ENCODE results near the gene FIGN. TPM values are rescaled to one million over a fixed set of nuclear protein-coding genes. Genes with fewer than 3 reads are reported as not detected.

The FIGN gene
- total RNA-seq, 1 donor from 2014 or later = 5.8 TPM

DNA sequence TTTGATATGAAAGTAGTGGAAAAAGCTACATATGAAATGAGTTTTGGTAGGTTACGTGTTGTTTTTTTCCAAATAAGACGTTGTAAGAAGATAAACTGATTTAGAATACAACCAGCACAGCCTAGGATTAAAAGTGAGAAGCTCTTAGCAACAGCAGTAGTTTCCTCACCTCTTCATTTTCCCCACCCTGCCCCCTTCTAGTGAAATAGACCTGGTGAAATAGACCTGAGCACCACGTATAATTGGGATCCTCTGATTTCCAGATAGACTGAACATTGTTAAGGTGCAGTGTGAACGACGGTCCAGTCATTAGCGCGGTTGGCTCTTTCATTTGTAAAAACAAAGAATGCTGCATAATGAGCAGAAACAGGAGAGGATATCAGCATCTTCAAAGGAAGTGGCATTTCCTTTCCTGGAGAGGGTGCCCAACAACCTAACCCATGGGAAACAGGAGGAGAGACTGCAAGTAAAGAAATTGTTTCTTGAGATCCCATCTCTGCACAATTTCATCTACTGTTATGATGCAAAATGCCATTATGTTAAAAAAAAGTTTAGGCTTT is 114.3 kb downstream of the FIGN start:
- H3K36me3 ChIP-seq = no peaks in the 10 kb centered on the region
- no peak overlapping the region for H3K4me3 ChIP-seq
- no peak overlapping the region for H3K27ac ChIP-seq
- intact Hi-C loops (cut with DNase I) = no loop called here
- H3K9me3 ChIP-seq = no peaks in the 10 kb centered on the region
- H3K27me3 ChIP-seq (ENCODE audit: low read depth) = no peaks in the 10 kb centered on the region
- ATAC-seq (no peak), DNase-seq (no peak)
- TF ChIP-seq, protein P1, sequence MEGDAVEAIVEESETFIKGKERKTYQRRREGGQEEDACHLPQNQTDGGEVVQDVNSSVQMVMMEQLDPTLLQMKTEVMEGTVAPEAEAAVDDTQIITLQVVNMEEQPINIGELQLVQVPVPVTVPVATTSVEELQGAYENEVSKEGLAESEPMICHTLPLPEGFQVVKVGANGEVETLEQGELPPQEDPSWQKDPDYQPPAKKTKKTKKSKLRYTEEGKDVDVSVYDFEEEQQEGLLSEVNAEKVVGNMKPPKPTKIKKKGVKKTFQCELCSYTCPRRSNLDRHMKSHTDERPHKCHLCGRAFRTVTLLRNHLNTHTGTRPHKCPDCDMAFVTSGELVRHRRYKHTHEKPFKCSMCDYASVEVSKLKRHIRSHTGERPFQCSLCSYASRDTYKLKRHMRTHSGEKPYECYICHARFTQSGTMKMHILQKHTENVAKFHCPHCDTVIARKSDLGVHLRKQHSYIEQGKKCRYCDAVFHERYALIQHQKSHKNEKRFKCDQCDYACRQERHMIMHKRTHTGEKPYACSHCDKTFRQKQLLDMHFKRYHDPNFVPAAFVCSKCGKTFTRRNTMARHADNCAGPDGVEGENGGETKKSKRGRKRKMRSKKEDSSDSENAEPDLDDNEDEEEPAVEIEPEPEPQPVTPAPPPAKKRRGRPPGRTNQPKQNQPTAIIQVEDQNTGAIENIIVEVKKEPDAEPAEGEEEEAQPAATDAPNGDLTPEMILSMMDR (IDR thresholded peaks at IDR 0.05) = no peak
- H3K4me1 ChIP-seq = no peaks in the 10 kb centered on the region

DNA sequence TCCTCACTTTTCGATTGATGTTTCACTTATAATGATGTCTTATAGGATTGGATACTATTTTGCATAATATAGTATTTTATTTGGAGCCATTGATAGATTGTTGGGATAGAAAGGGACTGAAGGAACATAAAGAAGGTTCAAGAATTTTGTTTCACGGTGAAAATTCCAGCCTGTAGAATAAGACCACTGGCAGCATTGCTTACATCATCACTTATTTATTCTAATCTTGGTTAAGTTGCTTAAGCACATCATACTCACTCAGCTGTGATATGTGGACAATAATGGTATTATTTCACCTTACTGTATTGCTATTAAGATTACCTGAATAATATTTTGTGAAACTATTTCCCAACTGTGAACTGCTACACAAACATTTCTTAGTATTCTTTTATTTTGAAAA is 118.3 kb downstream of the FIGN start:
- no peaks in the 10 kb centered on the region for H3K36me3 ChIP-seq
- no peaks in the 10 kb centered on the region for H3K9me3 ChIP-seq
- DNase-seq (no peak), ATAC-seq (no peak)
- no peaks in the 10 kb centered on the region for H3K4me1 ChIP-seq
- no peaks in the 10 kb centered on the region for H3K27me3 ChIP-seq (ENCODE audit: low read depth)
- no peak overlapping the region for H3K4me3 ChIP-seq
- TF ChIP-seq, protein P1 (IDR thresholded peaks at IDR 0.05) = no peak
- intact Hi-C loops (cut with DNase I) = no loop called here
- no peak overlapping the region for H3K27ac ChIP-seq

DNA sequence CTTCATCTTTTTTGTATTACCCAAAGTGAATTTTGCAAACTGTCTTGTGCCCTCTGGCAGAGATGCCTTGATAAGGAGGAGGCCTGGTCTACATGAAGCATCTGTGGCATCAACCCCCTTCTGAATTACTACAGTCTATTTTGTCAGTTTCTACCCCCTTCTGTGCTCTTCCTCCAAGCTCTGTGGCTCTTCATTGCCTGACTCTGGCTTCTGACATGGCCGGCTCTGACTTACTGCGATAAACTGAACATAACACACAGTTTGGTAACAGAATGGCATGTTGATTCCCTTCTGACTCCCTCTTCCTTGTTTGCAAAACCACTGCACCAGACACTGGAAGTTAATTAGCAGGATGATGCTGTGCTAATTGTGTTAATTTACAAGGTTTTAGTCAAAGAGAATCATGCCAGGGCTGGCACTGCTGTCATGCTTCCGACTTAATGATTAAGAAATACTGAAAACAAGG is 122.5 kb downstream of the FIGN start:
- Histone ChIP-seq H3K27me3 (ENCODE audit: low read depth) (no peaks in the 10 kb centered on the region), H3K27ac (no peak overlapping the region), H3K36me3 (peaks cover 8% of the 10 kb centered on the region), H3K4me1 (no peaks in the 10 kb centered on the region), H3K4me3 (no peak overlapping the region), H3K9me3 (no peaks in the 10 kb centered on the region)
- intact Hi-C loops (cut with DNase I) = no loop called here
- no peak for ATAC-seq
- TF ChIP-seq, protein P1 (IDR thresholded peaks at IDR 0.05) = no peak
- no peak for DNase-seq

DNA sequence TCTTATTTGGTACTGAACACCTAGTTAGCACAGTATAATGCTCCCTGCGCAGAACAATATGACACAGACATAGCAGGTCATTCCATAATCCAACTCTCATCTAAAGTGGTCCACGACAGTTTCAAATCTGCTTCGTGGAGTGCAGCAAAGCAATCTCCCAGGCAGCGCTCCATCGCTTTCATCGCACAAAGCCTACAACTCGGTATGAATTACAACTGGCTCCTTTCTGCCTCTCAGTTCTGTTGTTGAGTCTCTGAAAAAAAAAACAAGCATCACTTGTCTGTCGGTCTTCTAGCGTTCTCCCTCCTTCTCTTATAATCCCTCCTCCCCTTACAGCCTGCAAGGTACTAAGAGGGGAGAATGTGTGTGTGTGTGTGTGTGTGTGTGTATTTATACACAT is 123.5 kb downstream of the FIGN start:
- intact Hi-C loops (cut with DNase I) = no loop called here
- no peaks in the 10 kb centered on the region for H3K4me1 ChIP-seq
- H3K36me3 ChIP-seq = peaks cover 8% of the 10 kb centered on the region
- H3K9me3 ChIP-seq = no peaks in the 10 kb centered on the region
- no peak for ATAC-seq
- DNase-seq = no peak
- TF ChIP-seq, protein P1 (IDR thresholded peaks at IDR 0.05) = no peak
- H3K27ac ChIP-seq = no peak overlapping the region
- no peak overlapping the region for H3K4me3 ChIP-seq
- H3K27me3 ChIP-seq (ENCODE audit: low read depth) = no peaks in the 10 kb centered on the region

DNA sequence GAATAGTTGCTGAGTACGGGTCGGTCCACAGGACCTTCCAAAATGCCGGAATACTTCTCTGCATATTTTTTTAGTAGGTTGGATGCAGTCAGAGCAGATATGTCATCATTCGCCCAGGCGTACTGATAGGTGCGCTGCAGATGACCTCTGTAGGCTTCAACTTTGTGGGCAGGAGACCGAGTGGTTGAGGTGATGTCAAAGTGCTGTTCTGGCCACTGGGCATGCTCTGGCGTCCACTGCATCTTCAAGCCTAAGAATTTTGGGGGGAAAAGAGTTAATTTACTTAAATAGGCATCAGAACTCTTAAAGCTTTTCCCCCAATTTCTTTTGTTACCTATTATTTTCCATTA is 124.3 kb downstream of the FIGN start:
- no peak overlapping the region for H3K27ac ChIP-seq
- intact Hi-C loops (cut with DNase I) = no loop called here
- no peak for DNase-seq
- H3K36me3 ChIP-seq = peaks cover 8% of the 10 kb centered on the region
- TF ChIP-seq, protein P1 (IDR thresholded peaks at IDR 0.05) = no peak
- no peaks in the 10 kb centered on the region for H3K9me3 ChIP-seq
- H3K4me1 ChIP-seq = no peaks in the 10 kb centered on the region
- no peak overlapping the region for H3K4me3 ChIP-seq
- ATAC-seq = no peak
- H3K27me3 ChIP-seq (ENCODE audit: low read depth) = no peaks in the 10 kb centered on the region
